GM19099 (cell line): ENCODE data around the gene PDE6C.

ENCODE experiments used
- POLR2A ChIP-seq: IDR thresholded peaks from 3 replicates; pipeline ENCODE4 v1.6.1; 2011; ENCODE audit warnings: low read depth; ENCODE audit not compliant: insufficient read length; ENCODE audit errors: extremely low read depth

PDE6C gene

DNA sequence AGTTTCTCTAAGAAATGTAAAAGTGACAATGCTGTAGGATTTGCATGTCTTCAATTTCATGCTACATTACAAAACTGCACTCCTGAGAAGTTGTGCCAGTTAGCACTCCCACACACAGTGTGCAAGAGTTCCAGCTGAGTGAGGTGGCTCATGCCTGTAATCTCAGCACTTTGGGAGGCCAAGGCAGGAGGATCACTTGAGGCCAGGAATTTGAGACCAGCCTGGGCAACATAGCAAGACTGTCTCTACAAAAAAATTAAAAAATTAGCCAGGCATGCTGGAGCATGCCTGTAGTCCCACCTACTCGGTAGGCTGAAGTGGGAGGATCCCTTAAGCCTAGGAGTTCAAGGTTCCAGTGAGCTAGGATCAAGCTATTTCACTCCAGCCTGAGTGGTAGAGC lies 45.4 kb downstream of the PDE6C start:
- no peak for TF ChIP-seq POLR2A

DNA sequence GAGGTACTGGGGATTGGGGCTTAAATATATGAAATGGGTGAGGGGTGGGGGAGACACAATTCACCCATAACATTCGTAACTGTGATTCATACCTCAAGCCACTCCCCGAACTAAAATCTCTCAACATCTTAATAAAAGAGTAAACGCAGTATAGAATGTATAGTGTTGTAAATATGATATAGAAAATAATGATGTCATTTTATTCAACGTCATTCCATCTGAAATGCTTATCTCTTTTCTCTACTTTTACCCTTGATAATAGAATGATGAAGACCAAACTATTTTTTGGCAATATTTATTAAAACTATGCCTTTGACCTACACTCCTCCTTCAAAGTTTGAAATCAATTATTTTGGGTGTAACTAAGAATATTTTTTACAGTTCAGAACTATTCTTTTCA lies 53.7 kb downstream of the PDE6C start:
- TF ChIP-seq POLR2A, result no peak

DNA sequence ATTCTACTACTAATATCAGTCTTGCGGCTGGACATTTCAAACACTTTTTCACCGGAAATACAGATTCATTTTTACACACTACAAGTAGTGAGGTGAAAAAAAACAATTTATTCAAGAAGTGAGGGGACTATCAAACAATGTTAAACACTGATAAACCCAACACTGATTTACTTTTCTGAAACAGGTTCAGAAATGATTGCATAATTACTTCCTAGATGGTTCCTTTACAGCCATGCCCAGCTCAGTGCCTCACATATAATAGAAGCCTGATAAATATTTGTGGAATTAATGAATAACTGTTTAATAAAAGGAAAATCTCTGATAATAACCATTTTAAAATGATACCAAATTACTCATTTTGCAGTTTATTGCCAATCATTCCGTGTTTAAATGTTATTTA lies 55.5 kb downstream of the PDE6C start:
- no peak for TF ChIP-seq POLR2A

DNA sequence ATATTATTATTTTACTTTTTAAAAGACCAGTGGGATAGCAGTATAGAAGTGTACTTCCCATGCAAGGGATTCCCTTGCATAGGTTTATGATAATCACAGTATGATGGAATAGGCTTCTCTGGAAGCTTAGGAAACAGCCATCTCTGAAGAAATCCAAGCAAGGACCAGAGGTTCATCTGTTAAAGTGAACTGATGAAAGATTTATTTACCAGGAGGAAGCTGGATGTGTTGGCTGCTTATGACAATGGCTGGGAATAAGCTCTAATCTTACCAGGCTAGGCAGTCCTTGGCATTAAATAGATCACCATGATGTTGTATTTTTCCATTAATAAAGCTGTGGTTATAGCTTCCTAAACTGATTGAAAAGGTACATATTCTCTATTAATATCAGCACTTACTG lies 58.0 kb downstream of the PDE6C start:
- TF ChIP-seq POLR2A, result no peak

DNA sequence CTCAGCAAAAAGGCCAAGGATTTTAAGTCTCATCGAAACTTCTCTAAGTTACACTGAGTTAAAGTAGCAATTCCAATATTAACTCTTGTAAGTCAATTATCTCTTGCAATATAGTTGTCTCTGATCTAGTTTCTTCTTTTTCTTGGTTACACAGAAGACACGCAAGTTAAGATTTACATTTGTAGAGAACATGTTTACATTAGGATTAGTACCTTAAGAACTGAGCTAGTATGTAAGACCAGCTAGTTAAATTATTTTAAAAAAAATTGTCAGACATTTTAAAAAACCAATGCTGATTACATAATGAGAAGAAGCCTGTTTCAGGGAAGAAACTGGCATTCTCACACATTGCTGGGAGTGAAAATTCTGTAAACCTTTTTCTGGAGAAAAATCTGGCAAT lies 58.7 kb downstream of the PDE6C start:
- no peak for TF ChIP-seq POLR2A

DNA sequence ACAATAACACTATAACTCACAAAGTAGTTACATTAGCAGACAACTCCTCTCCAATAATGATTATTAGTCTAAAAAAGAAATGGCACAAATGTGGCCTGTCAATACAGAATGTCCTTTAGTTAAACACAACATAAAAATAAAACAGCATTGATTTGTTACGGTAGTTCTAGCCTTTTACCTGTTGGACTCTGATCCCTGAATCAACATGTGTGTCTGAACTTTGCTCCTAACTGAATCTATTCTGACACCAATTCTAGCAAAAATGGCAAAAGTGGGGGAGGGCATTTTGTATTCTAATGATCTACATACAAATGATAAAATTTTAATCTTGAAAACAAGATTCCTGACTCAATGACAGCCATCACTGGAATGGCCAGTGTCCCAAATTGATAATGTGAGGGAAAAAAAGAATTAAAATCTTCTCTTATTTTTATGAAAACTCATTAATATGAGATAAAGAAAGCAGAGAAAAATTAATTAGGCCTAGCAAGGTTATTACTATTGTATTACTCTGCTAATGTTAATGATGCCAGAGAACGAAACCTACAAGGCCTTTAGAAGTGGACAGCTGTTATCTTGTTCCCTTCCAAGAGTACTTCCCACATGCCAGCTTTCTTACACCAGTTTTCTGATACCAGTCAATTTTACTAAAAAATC lies 59.8 kb downstream of the PDE6C start:
- no peak for TF ChIP-seq POLR2A

DNA sequence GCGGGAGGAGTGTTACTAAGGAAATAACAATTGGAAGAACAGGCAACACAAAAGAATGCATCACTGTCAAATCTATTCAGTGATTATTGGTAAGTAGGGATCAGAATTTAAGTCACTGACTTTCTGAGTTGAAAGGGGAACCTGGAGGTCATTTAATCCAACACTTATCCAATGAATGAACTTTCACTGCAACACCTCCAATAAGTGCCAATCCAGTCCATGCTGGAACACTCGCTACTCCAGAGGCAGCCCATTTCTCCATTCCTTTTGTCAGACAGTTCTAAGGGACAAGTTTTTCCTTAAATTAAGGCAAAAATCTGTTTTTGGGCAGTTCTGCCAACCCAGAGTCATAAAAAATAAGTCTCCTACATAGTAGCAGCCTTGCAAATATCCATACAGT lies 60.6 kb downstream of the PDE6C start:
- TF ChIP-seq POLR2A, result no peak

DNA sequence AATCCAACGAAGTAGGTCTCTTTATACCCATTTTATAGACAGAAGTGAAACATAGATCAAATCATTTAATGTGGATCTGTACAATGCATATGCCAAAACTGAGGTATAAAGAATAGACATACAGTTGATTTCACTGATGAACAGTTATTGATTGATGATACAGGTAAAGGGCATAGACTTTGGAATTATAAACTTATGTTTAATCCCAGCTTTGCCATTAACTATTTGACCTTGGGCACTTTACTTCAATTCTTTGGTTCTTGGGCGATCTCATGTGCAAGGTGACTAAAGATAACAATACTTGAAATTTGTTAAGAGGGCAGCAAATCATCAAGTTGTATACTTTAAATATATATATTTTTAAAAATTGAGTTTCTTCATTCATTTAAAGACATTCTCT lies 61.5 kb downstream of the PDE6C start:
- TF ChIP-seq POLR2A, result no peak

DNA sequence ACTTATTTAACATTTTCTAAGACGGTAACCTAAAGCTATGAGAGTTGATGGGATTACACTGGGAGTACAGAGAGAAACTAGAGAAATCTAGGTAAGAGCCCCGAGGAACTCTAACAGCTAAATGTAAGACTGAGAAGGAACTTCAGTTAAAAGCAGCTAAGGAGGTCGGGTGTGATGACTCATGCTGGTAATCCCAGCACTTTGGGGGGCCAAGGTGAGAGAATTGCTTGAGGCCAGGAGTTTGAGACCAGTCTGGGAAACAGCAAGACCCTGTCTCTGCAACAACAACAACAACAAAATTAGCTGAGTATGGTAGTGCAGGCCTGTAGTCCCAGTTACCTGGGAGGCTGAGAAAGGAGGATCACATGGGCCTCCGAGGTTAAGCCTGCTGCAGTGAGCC lies 66.0 kb downstream of the PDE6C start:
- no peak for TF ChIP-seq POLR2A

DNA sequence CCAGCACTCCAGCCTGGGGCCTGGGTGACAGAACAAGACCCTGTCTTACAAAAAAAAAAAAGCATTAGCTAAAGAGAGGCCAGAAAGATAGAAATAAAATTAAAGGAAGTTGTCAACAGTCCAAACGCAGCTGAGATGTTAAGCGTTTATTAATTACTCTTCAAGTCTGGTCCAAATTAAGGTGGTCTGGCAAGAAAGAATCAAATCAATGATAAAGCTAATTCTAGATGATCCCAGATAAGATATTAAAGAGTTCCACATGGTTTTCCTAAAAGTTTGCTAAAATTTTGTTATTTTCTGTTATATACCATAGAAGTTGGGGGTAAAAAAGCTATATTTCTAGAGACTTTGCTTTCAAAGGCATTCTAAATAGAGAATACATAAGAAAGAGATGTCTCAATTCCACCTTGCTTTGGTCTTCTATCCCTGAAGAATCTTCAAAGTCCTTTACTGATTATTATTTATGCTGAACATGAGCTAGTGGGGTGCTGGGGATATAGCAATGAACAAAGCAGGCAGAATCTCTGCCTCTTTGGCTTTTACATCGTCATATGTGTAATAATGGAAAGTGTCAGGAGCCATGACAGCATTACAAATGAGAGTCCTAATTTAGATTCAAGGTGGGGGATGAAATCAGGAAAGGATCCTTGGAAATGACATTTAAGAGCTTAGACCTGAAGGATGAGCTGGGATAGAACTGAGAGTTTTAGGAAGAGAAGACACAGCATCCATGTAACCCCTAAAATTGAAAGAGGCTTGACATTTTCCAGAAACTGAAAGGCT lies 66.7 kb downstream of the PDE6C start:
- no peak for TF ChIP-seq POLR2A

DNA sequence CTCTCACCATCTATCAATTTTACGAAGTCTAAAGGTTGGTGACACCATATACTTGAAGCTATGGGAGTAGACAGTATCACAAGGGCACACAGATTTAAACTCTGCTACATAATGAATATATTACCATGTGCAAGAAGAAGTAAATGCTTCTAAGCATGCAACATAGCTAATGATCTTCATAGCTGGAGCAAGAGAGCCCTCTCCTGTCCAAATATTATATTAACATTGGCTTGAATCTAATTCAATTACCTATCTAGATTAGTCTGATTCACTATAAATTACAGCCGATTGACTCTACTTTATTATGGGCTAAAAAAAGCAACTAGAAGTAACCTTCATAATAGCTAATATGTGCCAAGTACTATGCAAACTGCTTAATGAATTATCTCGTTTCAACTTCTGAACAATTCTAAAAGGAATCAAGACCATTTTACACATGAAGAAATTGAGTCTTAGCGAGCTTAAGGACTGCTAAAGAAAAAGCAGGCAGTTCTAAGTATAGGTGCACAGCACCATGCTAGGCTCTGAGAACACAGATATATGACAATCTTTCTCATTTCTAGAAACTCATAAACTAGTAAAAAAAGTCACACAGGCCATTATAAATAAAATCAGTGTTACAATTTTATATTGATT lies 68.2 kb downstream of the PDE6C start:
- no peak for TF ChIP-seq POLR2A

DNA sequence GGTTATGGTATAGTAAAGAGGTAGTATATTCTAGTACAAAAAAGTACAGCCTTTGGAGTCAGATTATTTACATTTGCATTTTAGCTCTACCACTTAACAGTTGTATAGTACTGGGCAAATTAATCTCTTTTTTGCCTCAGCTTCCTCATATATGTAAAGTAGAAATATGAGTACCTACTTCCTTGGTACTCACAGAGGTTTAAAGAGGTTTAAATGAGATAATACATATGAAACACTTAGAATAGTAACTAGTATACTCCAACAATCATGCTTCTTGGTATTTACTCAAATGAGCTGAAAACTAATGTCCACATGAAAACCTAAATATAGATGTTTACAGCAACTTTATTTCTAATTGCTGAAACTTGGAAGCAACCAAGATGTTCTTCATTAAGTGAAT lies 75.4 kb downstream of the PDE6C start:
- TF ChIP-seq POLR2A, result no peak

DNA sequence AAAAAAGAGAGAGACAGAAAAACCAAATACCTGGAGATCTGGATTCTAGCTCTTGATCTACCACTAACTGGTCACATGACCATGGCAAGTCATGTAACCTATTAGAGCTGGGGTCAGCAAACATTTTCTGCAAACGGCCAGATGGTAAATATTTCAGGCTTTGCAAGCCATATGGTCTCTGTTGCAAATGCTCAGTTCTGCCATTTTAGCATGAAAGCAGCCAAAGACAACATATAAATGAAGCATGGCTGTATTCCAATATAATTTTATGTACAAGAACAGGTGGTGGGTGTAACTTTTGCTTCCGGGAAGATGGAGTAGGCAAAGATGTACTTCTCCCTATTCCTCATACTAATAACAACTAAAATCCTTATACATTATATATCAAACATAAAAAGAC lies 83.4 kb downstream of the PDE6C start:
- TF ChIP-seq POLR2A, result no peak

DNA sequence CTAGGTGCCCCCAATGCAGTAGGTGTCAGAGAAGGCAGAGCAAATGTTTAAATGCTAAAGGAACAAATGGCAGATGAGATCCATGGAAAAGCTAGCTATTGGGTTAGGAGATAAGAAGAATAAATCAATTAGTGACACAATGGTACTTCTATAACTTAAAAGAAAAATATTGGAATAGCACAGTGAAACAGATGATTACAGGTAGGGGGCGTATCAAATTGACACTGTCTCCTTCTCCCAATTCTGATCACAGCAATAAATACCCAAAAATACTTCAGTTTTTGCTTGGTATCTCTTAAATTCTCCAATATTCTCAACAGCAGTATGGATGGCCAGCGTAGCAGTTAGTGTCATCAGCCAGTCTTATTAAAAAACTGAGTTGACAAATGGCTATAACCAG lies 84.9 kb downstream of the PDE6C start:
- no peak for TF ChIP-seq POLR2A

DNA sequence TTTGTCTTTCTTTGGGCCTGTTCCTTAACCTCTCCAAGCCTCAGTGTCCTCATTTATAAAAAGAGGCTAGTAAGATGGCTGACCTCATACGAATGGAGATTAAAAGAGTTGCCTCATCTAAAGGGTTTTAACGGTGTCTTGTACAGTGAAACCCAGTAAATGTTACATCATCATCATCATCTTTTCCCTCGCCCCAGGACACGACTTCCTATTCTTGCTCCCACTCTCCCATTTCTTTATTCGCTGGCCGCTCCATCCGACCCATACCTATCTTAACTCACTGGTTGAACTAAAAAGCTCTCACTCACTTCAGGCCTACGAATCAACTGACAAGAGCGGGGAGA lies 89.5 kb downstream of the PDE6C start:
- no peak for TF ChIP-seq POLR2A
